HL-60/S4 (cell line): Measurements from ENCODE around the gene FAM131A.

ENCODE experiments used
- in situ Hi-C: fragments of 300-500 bp; cut with MboI; formaldehyde crosslinking; loops from 2 replicates; pipeline ENCODE4 v1.14.3; 2022; ENCODE audit warnings: low sequenced_read_pairs

Gene FAM131A

DNA sequence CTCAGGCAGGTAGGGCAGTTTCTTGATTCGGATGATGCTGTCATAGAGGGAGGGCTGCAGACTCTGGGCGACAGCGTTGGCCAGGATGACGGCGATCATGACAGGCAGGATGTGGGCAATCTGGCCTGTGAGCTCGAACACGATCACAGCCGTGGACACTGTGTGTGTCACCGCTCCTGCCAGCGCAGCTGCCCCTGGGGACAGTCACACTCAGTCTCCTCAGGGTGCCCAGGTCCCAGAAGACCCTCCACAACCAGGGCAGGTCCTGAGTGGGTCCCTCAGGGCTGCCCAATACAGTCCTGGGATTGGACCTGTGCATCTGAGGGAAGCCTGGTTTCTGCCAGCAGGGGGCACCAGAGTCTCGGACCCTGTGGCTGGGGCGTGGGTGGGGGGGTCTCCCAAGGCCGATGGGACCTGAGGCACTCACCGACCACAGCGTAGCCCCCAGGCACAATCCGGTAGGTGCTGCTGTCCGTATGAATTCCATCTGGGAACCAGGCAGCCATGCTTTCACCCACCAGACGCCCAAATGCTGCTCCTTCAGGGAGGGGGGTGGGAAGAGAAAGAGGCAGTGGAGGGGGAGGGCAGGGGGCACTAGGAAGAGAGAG is 16.8 kb downstream of the FAM131A start:
- in situ Hi-C loops: loop anchor here (25.0 kb wide), 1 partner anchor 433 kb away; no protein-coding TSS in a partner anchor

DNA sequence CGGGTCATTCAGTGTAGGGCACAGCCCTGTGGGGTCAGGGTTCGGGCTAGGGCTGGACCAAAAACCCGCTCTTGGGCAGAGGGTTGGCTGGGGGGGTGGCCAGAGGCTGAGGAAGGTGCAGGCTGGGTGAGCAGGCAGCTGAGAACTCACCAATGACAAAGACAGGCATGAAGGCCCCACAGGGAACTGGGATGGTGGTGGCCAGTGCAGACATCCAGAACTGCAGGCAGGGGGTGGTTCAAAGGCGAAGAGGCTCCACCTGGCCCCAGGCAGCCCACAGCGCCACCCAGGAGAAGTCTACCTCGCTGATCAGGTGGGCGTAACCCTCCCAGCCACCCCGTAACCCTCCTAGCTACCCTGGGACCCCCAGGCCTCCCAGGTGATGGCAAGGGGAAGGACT is 17.4 kb downstream of the FAM131A start:
- in situ Hi-C loops: loop anchor here (25.0 kb wide), 1 partner anchor 433 kb away; no protein-coding TSS in a partner anchor

DNA sequence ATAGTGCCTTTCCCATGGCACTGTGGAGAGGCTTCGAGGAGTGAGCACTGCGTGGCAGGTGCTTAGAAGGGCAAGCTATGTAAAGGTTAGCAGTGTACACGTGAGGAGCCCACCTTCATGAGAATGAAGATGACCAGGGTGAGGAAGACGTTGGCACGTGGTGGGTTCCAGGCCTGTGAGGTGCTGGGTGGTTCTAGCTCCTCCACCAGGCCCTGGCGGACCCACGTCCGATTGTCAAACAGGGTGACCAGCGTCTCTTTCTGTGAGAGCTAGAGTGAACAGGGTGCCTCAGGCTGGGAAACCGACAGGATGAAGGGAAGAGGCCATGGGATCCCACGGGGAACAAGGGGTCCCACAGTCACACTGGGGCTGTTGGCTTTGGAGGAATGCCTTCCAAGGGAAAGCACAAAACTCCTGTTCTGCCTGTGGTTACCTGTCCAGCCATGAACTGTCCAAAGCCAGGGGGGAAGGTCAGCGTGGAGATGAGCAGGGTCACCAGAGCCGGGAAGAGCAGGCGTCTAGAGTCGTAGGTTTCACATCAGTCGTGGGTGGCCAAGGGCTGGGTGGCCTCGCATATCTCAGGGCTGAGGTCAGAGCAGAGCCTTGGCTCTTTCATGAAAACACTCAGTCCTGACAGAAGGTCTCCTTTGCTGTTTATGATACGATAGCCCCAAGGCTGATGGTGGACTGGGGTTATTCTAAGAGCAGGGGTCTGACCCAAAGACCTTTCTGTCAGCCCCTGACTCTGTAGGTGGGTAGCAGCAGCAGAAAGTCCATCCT is 18.1 kb downstream of the FAM131A start:
- in situ Hi-C loops: loop anchor here (25.0 kb wide), 1 partner anchor 432 kb away; no protein-coding TSS in a partner anchor

DNA sequence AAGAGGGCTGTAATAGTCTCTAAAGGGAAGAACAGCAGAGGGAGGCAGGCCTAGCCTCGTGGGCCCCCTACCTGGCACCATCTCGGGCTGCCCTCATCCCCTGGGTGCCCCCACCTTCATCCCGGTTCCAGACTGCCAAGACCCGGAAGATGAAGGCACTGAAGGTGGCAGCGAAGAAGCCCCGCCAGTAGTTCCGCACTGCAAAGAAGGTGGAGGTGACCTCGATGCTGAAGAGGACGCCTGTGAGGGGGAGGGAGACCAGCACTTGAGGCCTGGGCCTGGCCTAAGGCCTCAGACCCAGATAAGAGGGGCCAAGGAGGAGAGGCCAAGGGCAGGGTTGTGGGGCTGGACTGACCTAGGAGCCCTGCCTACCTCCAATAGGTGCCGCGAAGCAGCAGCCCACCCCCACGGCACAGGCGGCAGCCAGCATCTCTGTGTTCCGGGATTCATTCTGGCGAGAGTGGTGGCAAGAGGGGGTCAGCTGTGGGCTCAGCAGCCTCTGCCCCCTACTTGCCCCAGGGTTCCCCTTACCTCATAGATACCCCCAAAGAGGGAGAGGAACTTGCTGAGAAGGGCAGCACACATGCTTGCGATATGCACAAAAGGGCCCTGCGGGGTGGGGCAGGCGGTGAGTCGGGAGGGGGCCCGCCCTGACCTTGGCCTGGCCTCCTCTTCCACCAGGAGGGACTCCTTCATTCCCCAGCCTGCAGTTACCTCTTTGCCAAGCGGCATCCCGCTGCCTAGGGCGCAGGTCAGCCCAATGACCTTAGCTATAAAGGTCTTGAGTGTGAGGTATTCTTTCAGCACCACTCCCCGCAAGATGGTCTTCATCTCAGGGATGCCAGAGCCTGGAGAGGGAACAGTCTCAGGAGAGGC is 20.1 kb downstream of the FAM131A start:
- in situ Hi-C loops: loop anchor here (25.0 kb wide), 1 partner anchor 430 kb away; no protein-coding TSS in a partner anchor

DNA sequence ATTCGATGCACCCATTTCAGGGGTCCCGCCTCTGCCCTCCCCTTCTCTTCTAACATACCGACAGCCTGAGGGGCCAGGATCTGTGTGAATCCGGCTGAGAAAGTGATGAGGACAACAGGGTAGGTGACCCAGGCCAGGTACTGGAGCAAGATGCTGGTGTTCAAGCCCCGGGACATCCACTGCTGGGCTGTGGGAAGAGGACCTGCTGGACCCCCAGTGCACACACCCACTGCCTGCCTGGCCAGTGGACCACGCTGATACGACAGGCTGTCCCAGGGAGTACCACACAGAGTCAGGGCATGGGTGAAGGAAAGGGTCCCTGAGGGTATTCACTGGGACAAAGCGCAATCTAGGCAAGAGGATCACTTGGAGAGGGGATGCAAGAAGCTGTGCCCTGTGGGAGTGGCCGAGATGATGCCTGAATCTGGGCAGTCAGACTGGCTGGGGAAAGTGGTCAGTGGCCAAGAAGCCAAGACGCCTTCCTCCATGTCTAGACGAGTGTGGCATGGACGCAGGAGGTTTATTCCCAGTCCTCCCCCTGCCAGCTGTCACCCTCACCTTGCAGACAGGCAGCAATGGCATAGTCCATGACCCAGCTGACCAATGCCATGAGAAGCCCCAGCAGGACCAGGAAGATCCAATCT is 20.8 kb downstream of the FAM131A start:
- in situ Hi-C loops: loop anchor here (25.0 kb wide), 1 partner anchor 429 kb away; no protein-coding TSS in a partner anchor

DNA sequence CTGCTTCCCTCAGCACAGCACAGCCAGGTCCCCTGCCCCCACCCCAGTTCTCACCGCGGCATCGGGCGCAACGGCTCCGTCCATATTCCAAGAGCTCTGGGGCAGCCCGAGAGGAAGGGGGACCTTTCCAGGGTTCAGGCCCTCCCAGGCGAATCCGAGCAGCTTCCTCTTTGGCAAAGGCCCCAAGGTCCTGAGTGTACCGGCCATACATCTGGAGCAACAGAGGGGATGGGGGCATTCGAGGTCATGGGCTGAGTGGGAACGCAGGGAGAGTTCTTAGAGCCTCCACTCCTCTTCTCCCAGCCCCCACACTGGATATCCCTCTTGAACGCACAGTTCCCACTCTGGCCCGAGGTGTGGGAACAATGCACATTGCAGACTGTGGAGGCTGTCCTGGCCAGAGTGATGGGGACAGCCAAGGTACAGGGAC is 21.5 kb downstream of the FAM131A start:
- in situ Hi-C loops: loop anchor here (25.0 kb wide), 1 partner anchor 428 kb away; no protein-coding TSS in a partner anchor

DNA sequence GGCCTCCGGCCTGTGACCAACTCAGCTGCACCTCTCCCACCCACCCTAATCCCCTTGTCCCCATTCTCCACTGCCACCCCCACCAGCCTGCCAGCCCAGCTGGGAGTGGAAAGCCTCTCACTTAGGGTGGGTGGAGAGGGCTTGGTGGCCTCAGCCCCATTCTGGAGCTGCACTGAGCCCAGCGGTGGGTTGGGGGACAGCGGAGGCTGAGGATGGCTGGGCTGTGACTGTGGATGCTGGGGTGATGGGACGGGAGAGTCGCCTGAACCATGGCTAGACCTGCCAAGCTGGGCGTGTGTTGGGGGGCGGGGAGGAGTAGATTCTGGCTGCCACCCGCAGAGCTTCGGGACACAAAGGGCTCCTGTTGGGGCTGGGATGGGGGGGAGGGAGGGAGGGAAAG is 22.2 kb downstream of the FAM131A start:
- in situ Hi-C loops: loop anchor here (25.0 kb wide), 1 partner anchor 428 kb away; no protein-coding TSS in a partner anchor

DNA sequence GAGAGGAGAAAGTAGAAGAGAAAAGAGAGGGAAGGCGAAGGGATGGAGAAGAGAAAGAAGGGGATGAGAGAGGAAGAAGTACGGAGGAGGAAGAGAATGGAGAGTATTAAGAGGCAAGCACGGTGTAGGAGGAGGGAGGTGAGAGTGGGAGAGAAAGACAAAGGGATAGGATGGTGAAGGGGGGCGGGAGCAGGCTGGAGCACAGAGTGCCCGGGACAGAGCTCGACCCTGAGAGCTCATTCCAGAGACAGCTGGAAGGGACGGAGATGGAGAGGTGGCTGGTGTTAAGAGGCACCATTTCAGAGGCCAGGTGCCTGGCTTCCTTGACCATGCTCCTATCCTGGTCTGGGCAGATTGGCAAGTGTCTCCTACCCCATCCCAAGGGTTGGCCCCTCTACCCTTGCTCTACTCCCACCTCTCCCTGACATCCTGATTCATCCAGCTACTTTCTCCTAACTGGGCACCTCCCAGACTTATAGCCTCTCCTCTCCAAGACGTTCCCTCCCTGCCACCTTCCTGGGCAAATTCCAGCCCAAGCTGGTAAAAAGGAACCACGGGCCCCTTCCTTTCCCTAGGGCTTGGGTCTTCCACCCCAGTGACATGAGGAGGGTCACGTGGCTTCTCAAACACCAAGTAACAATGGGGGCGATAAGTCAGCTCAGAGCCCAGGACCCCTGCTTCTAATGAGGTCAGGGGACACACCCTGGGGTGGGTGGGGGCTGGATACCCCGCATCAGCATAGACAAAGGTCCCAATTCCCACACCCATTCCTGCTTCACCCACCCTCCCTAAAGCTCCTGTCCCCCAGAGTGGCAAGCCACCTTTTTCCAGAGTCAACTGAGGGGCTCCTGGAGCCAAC is 22.9 kb downstream of the FAM131A start:
- in situ Hi-C loops: loop anchor here (25.0 kb wide), 1 partner anchor 427 kb away; no protein-coding TSS in a partner anchor

DNA sequence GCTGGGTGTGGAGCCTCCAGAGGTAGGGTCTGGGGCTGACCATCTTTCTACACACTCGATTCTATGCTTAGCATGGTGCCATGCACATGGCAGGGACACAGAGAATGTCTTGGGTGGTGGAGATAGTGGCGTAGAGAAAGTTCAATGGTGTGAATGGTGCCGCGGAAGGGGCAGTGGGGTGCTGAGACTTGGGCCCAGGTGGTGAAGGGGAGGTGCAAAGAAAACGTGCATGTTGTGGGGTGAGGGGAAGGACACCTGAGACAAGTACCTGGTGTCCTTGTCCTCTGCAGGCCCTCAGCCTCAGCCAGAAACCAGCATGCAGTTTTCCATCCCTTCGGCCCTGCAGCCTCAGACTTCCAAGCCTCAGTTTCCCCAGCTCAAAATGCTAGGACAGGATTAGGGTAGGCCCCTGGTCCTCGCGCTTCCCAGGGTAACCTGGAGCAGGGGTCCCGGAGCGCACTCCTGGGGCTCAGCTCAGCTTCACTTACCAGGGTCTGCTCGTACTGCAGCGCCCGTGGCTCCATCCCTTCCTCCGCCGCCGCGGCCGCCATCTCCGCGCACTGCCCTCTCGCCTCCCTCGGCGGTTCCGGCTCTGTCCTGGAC is 23.6 kb downstream of the FAM131A start:
- in situ Hi-C loops: loop anchor here (25.0 kb wide), 1 partner anchor 426 kb away; no protein-coding TSS in a partner anchor

DNA sequence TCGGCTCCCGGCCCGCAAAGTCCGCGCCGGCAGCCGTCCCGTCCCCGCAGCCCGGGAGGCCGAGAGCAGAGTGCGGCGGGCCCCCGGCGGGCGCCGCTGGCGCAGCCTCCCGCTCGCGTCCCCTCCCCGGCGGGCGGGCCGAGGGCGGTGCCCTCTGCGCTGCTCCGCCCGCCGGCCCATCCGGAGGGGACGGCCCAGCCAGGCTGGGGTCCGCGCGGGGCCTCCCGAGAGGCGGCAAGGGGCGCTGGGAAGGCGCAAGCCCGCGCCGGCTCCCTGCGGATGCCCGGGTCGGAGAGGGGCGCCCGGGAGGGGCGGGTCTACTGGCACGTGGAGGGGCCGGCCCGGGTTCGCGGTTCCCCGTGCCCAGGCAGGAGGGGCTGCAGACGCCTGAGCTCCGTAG is 24.1 kb downstream of the FAM131A start, which contains the start of the genes CLCN2 and POLR2H:
CLCN2 (minus strand) TSS at position 74 of the 400 bp plus-strand sequence. CDS start 126 bp downstream, outside the sequence.
POLR2H (plus strand) TSS at position 179 of the 400 bp plus-strand sequence. CDS start 1,783 bp downstream, outside the sequence.
- in situ Hi-C loops: loop anchor here (25.0 kb wide), 1 partner anchor 426 kb away; no protein-coding TSS in a partner anchor

DNA sequence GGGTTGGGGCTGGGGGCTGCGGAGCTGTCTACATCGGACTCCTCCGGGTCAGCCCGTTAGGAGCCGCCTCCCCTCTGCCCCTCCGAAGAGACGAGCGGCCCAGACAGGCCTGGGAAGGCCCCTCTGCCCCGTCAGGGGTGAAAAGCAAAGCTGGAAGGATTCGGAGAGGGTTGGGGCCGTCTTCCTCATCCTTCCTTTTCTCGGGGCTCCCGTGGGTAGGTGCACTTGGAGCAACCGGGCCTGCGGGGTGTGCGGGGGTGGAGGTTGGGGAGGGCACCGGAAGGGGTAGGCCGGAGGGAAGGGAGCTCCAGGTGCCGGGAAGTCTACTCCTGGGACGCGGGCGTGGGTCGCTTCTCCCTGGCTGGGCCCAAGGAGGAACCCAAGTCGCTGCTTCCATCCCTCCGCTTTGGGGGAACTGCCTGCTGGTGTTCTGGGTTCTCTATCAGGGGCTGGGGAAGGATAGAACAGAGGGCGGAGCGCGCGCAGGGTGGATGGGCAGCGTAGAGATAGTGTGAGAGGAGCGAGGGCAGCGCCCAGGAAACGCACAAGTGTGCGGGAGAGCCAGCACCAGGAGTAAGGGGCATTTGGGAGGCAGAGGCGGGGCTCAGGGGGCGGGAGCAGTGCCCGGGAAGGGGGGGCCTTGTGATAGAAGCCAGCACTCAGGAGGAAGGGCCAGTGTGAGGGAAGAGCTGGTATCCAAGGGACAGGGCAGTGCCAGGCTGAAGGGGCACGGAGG is 24.7 kb downstream of the FAM131A start:
- in situ Hi-C loops: loop anchor here (25.0 kb wide), 1 partner anchor 425 kb away; no protein-coding TSS in a partner anchor

DNA sequence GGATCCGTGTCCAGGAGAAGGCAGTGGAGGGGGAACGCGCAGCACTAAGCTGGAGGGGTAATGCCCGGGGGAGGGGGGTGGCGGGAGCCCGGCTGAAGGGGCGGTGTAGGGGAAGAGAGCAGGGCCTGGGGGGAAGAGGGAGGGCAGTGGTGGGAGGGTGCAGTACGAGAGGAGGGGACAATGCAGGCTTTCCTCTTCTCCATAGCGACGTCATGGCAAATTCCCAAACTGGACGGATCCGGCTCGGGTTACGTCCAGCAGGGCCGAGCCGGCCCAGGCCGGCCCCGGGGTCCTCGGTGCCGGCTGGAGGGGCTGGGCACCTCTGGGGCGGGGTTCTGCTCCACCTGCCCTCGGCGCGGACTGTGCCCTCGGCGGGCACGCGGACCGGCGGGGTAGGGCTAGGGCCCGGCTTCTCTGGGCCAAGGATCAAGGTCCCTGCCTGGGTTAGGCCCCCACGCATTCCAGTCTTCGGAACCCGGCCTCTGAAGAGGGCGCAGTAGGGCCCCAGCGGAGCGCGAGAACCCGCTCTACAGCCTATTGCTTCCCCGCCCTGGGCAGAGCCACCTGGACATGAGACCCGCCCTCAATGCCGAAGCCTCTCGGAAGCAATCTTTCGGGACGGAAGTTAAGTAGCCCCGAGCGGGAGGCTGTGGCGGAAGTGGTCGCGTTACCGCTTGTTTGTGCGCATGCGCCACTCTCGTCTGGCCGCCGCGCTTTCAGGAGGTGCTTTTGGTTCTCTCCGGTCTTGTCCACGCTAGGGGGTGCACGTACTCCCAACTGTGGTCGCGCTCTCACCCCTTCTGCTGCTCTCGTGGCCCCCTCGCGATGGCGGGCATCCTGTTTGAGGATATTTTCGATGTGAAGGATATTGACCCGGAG is 25.5 kb downstream of the FAM131A start:
- in situ Hi-C loops: loop anchor here (25.0 kb wide), 1 partner anchor 424 kb away; no protein-coding TSS in a partner anchor

DNA sequence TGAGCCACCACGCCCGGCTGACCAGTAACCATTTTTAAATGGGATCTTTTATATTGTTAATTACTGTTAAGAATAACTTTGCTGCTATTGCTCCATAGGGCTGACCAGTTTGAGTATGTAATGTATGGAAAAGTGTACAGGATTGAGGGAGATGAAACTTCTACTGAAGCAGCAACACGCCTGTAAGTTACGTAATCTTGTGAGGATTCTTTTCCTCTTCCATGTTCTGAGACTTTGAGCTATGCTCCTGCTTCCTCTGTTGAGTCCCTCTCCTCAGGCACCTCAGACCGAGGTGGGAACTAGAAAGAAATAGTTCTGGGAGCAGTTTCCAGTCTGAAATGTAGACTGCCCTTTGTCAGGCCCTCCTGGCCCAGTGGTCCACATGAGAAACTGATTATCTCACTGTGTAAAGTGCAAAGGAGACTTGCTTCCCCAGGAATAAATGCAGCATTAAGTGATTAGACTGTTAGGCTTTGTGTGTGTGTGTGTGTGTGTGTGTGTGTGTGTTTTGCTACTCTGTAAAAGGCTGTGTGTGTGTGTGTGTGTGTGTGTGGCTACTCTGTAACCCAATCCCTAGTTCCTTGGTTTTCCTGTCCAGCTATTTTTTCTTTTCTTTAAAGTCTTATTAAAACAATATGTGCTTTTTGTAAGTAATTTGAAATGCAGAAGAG is 29.4 kb downstream of the FAM131A start:
- in situ Hi-C loops: loop anchor here (25.0 kb wide), 1 partner anchor 421 kb away; no protein-coding TSS in a partner anchor

DNA sequence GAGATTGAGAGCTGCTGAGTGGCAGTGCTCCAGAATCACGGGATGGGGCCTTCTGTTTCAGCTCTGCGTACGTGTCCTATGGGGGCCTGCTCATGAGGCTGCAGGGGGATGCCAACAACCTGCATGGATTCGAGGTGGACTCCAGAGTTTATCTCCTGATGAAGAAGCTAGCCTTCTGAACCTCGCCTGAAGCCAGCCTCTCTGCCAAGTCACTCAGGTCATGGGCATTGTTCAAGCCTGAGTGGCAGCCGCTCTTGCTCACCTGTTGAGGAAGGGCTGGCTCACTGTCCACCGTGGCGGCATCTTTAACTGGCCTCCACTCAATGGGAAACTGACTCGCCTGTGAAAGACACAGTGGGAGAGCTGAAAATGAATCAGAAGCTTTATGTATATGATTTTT is 30.7 kb downstream of the FAM131A start:
- in situ Hi-C loops: loop anchor here (25.0 kb wide), 1 partner anchor 419 kb away; no protein-coding TSS in a partner anchor

DNA sequence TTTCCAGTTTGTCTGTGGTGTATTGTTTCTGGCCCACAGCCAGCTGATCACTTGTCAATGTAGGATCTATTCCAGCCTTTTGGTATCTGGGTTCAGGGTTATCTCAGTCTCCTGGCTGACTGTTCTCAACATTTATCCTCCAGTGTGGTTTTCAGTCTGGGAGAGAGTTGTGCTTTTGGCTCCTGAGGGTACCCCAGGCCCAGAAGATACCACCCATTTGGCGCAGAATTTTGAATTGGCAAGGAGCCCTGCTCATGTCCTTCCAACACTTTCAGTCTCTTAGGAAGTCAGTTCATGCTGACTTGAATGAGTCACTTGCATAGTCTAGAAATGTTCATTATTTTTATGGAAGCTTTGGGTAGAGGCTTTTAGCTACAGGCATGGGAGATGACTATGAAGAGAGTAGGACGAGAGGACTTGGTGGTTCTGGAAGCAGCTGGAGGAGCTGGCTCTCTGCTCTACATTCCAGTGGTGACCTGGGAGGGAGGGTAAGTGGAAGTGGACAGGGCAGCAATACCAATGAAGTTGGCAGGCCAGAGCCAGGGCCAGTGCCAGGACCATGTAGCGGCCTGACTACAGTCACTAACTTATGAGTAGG is 31.3 kb downstream of the FAM131A start:
- in situ Hi-C loops: loop anchor here (25.0 kb wide), 1 partner anchor 419 kb away; no protein-coding TSS in a partner anchor
